ENCODE data around the gene GRIA2. TPM values are rescaled to one million over a fixed set of nuclear protein-coding genes. Genes with fewer than 3 reads are reported as not detected.

Gene GRIA2
- total RNA-seq, 1 donor from 2014 or later = 0.77 TPM

GRCh38 chr4:157357887-157358286 lies 137.4 kb downstream of the GRIA2 start:
- H3K4me3 Mint-ChIP-seq (ENCODE audit: unreplicated experiment) = no peak overlapping the region
- no peak for DNase-seq (ENCODE audit: low spot score)
- H3K36me3 Mint-ChIP-seq (ENCODE audit: low read depth) = no peaks in the 10 kb centered on the region
- TF ChIP-seq CTCF (IDR thresholded peaks at IDR 0.05) = no peak
- no peaks in the 10 kb centered on the region for H3K27me3 Mint-ChIP-seq (ENCODE audit: low read depth)
- no peaks in the 10 kb centered on the region for H3K4me1 Mint-ChIP-seq (ENCODE audit: low read depth)
- H3K9me3 Mint-ChIP-seq (ENCODE audit: low read depth) = no peaks in the 10 kb centered on the region
- no peak overlapping the region for H3K27ac Mint-ChIP-seq (ENCODE audit: unreplicated experiment)

GRCh38 chr4:157358439-157358838 lies 137.9 kb downstream of the GRIA2 start:
- no peaks in the 10 kb centered on the region for H3K36me3 Mint-ChIP-seq (ENCODE audit: low read depth)
- H3K27ac Mint-ChIP-seq (ENCODE audit: unreplicated experiment) = no peak overlapping the region
- no peak overlapping the region for H3K4me3 Mint-ChIP-seq (ENCODE audit: unreplicated experiment)
- DNase-seq (ENCODE audit: low spot score) = no peak
- no peak for TF ChIP-seq CTCF (IDR thresholded peaks at IDR 0.05)
- H3K27me3 Mint-ChIP-seq (ENCODE audit: low read depth) = peaks cover 2% of the 10 kb centered on the region
- H3K9me3 Mint-ChIP-seq (ENCODE audit: low read depth) = no peaks in the 10 kb centered on the region
- H3K4me1 Mint-ChIP-seq (ENCODE audit: low read depth) = no peaks in the 10 kb centered on the region

- Mint-ChIP-seq H3K9me3 (ENCODE audit: low read depth) (no peaks in the 10 kb centered on the region), H3K27me3 (ENCODE audit: low read depth) (peaks cover 2% of the 10 kb centered on the region), H3K4me1 (ENCODE audit: low read depth) (no peaks in the 10 kb centered on the region), H3K4me3 (ENCODE audit: unreplicated experiment) (no peak overlapping the region), H3K36me3 (ENCODE audit: low read depth) (no peaks in the 10 kb centered on the region), H3K27ac (ENCODE audit: unreplicated experiment) (no peak overlapping the region)
- no peak for DNase-seq (ENCODE audit: low spot score)
- TF ChIP-seq CTCF (IDR thresholded peaks at IDR 0.05) = no peak
These were observed 138.3 kb downstream of the GRIA2 start for GRCh38 chr4:157358851-157359250.

- no peak overlapping the region for H3K4me3 Mint-ChIP-seq (ENCODE audit: unreplicated experiment)
- peaks cover 2% of the 10 kb centered on the region for H3K27me3 Mint-ChIP-seq (ENCODE audit: low read depth)
- H3K27ac Mint-ChIP-seq (ENCODE audit: unreplicated experiment) = no peak overlapping the region
- DNase-seq (ENCODE audit: low spot score) = no peak
- no peaks in the 10 kb centered on the region for H3K36me3 Mint-ChIP-seq (ENCODE audit: low read depth)
- no peak for TF ChIP-seq CTCF (IDR thresholded peaks at IDR 0.05)
- H3K9me3 Mint-ChIP-seq (ENCODE audit: low read depth) = no peaks in the 10 kb centered on the region
- no peaks in the 10 kb centered on the region for H3K4me1 Mint-ChIP-seq (ENCODE audit: low read depth)
These were observed 142.8 kb downstream of the GRIA2 start for GRCh38 chr4:157363360-157363759.

- Mint-ChIP-seq H3K9me3 (ENCODE audit: low read depth) (no peaks in the 10 kb centered on the region), H3K36me3 (ENCODE audit: low read depth) (no peaks in the 10 kb centered on the region), H3K27ac (ENCODE audit: unreplicated experiment) (no peak overlapping the region), H3K27me3 (ENCODE audit: low read depth) (peaks cover 9% of the 10 kb centered on the region), H3K4me3 (ENCODE audit: unreplicated experiment) (no peak overlapping the region), H3K4me1 (ENCODE audit: low read depth) (no peaks in the 10 kb centered on the region)
- no peak for DNase-seq (ENCODE audit: low spot score)
- no peak for TF ChIP-seq CTCF (IDR thresholded peaks at IDR 0.05)
These were observed 151.6 kb downstream of the GRIA2 start for GRCh38 chr4:157372154-157372553.

Measured in chondrocyte (in vitro differentiated cells).